NK-92 (cell line): Measurements from ENCODE around the gene MISP3.

Experiments
- DNase-seq: peaks from one replicate; lab custom pipeline; 2025; ENCODE audit not compliant: unreplicated experiment; lab: John Stamatoyannopoulos, UW

MISP3 gene

GRCh38 chr19:14102102-14102696 lies 29.6 kb downstream of the MISP3 start:
- DNase-seq, result no peak

DNA sequence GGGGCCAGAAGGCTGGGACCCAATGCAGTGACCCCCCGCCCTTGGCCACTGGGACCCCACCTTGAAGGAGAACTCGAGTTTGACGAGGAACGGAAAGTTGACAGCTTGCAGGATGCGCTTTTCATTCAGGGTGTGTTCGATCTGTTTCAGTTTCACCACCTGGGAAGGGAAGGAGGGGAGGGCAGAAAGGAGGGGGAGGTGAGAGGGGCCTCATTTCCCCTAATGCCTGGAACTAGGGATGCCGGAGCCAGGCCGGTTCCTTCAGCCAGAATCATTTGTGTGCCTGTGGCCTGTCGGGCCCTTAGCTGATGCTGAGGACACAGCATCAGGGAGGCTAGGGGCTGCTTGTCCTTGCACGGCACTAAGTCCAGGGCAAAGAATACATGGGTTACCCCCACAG lies 30.2 kb downstream of the MISP3 start:
- no peak for DNase-seq

- no peak for DNase-seq
Measured at GRCh38 chr19:14103310-14103709, 30.7 kb downstream of the MISP3 start.

GRCh38 chr19:14105680-14106079 lies 33.1 kb downstream of the MISP3 start:
- DNase-seq, result no peak

GRCh38 chr19:14106840-14107239 lies 34.3 kb downstream of the MISP3 start:
- no peak for DNase-seq

DNA sequence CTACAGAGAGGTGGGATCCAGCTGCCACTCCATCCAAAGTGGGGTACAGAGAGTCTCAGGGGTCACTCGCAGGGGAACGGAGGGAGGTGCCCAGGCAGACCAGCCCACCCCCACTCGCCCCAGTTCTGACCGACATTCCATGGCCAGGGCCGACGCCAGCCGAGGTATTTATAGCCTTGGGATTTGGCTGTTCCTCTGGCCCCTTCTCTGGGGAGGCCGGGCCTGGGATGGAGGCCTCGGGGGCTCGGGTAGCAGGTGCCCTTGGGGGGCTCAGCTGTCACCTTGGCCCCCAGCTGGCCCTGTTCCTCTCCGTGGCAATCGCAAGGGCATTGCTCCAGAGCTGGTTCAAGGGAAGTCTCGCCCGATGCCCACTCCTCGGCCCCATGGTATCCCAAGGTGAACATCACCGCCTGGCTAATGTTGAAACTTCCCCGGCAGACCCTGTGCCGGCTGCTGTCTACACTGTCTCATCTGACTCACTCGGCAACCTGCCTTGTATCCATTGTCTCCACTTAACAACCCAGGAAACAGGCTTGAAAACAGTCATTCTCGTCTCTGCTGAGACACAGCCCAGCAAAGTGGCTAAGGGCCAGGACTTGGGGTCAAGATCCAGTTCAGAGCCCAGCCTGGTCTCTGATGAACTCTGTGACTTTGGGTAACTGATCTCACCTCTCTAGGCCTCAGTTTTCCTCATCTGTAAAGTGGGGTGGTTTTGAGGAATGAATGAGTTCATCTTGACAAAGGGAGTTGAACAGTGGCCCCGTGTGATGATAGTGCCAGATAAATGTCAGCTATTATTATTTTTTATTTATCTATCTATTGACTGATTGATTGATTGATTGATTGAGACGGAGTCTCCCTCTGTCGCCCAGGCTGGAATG lies 35.2 kb downstream of the MISP3 start:
- DNase-seq, result no peak

DNA sequence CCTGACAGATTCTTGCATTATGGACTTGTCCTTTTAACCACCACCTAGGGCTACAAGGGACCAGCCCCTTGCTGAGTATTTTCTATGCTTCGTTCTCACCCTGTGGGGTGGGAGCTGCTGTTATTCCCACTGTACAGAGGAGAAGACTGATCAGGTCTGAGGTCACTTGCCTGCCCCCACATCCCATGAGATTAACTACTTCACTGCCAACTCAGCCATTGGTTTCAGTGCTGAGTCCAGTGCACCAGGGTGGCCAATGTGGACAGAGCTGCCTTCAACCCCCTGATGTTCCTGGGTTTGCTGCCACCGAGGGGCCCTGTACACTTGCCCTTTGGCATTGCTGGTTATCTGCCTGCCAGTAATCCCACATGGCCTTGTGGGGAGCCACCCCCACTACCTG lies 38.1 kb downstream of the MISP3 start:
- DNase-seq, result no peak

- DNase-seq, result no peak
Measured at GRCh38 chr19:14111486-14111885, 38.9 kb downstream of the MISP3 start.

GRCh38 chr19:14112051-14112808 lies 39.6 kb downstream of the MISP3 start:
- DNase-seq, result no peak

DNA sequence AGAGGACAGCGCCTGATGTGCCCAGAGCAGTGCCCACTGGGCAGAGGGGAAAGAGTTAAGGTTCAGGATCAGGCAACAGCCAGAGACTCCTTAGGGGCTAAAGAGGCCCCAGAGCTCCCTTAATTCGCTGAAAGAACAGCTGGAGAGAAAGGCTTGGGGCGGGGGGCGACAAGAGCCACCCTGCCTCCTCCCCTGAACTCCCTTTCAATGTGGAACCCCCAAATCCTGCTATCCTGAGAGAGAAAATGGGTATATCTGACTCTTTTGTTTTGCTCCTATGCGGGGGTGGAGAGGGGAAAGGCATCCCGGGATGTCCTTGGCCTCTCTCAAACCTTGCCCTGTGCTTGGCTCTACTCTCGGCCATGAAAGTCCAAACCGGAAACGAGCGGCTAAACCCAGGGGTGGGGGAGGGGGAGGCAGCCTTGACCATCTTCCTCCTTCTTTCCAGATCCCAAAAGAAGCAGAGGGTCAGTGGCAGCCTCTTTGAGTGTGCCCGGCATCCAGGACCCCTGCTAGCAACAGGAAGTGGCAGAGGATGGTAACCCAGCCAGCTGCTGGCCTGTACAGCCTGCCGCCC lies 40.3 kb downstream of the MISP3 start:
- no peak for DNase-seq

DNA sequence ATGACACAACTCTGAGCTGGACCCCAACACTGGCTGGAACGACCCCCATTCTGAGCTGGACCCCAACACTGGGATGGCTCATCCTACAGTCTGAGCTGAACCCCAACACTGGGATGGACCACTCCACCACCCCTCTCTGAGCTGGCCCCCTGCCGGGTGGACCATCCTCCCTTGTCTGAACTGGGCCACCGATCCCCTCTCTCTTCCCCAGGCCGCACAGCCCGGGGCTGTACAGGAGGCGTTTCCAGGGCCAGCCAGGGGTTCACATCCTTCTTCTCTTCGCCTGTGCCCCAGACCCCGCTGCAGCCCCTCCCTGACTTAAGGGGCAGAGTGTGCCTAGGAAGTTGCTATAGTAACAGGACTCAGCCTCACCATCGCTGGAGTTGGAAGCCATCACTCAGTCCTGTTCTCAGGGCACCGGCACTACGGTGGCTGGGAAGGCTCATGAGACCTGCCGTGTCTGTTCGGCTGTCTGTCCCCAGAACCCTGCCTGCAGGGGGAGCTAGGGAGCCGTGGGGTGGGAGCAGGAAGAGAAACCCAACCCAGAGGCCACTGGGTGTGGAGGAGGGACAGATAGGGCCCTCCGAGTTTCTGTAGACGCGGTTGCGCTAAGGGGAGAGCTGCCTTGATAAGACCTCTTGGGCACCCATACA lies 41.3 kb downstream of the MISP3 start:
- no peak for DNase-seq

GRCh38 chr19:14114439-14114838 lies 41.9 kb downstream of the MISP3 start:
- DNase-seq, result no peak

DNA sequence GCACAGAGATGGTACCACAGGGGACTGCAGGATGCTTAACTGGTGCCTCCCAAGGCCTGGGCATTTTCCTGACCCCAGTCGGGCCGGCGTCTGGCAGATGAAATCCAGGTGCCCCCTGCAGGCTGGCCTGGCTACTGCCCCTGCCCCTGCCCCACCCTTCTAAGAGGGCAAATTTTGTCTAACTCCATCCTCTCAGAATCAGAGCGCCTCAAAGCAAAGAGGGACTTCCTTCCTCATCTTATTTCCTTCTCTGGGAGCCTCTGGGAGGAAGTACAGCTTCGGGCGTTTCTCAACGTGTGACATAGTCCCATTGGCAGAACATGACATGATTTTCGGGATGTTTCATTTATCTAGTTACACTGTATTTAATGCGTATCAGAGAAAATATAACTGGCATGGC lies 42.3 kb downstream of the MISP3 start:
- no peak for DNase-seq

DNA sequence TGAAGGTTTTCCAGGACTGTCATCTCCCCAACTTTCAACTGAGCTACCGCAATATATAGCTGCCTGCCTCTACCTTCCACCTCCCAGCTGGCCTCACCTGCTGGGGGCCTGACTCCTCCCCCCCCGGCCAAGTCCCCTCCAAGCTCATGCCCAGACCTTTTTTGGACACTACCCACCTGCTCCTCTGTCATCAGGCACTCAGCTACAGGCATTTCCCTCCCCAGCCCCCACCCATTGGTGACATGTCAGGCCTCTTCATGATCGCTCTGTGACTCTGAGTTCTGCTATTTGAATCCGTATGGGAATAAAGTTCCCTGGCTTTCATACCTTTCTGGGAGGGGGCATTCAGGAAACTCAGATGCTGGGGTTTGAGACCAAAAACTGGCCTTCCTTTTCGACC lies 43.2 kb downstream of the MISP3 start:
- DNase-seq, result no peak

- no peak for DNase-seq
Measured at GRCh38 chr19:14116525-14116917, 43.9 kb downstream of the MISP3 start.

GRCh38 chr19:14116918-14117578 lies 44.5 kb downstream of the MISP3 start:
- no peak for DNase-seq

DNA sequence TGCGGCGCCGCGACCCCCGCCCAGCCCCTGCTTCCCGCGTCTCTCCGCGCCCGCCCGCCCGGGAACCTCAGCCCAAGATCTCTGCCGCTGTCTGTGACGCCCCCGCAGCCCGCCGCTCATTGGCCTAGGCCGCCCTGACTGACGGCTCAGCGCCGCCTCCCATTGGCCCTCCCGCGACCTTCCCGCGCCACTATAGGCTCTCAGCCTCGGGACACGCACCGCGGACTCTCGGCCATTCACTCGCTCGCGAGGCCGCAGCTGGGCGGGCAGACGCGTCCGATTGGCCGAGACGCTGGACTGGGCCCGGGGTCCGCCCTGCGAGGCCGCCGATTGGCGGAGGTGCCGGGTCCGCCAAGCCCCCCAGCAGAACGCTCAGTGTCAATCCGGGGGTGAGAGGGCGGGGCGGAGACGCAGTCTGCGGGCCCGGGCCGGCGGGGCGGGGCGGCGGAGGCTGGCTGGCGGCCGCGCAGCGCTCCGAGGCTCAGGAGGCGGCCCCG lies 45.1 kb downstream of the MISP3 start, which contains the start of gene PRKACA:
Gene PRKACA, minus strand, starts transcription at position 95 of the 497 bp plus-strand sequence. CDS start 215 bp downstream, outside the sequence.
- peak; percentile 92 for DNase-seq

- DNase-seq, result no peak
Measured at GRCh38 chr19:14118165-14119051, 45.8 kb downstream of the MISP3 start.

GRCh38 chr19:14119146-14119545 lies 46.6 kb downstream of the MISP3 start:
- DNase-seq, result no peak
